ENCODE measurements around the gene DESI1. TPM values are rescaled to one million over a fixed set of nuclear protein-coding genes. Genes with fewer than 3 reads are reported as not detected.
A peak's percentile ranks its signal among the peaks of the same experiment; 100 is the strongest.
"Not testable (repeated sequence)": the region's sequence is repeated elsewhere in the genome, so short reads cannot be mapped to it uniquely, and the experiment has no call there.

Gene DESI1
- total RNA-seq: 10 to 100 TPM; 48.0 to 55.1 TPM

GRCh38 chr22:41620589-41621098 is at the start of gene DESI1:
TSS of gene DESI1 (minus strand) at chr22:41621043. CDS start at chr22:41620839, 204 bp downstream.
- peaks cover 61% of the 10 kb centered on the region for H3K36me3 Mint-ChIP-seq (ENCODE audit: low read depth)
- TF ChIP-seq, protein P1, sequence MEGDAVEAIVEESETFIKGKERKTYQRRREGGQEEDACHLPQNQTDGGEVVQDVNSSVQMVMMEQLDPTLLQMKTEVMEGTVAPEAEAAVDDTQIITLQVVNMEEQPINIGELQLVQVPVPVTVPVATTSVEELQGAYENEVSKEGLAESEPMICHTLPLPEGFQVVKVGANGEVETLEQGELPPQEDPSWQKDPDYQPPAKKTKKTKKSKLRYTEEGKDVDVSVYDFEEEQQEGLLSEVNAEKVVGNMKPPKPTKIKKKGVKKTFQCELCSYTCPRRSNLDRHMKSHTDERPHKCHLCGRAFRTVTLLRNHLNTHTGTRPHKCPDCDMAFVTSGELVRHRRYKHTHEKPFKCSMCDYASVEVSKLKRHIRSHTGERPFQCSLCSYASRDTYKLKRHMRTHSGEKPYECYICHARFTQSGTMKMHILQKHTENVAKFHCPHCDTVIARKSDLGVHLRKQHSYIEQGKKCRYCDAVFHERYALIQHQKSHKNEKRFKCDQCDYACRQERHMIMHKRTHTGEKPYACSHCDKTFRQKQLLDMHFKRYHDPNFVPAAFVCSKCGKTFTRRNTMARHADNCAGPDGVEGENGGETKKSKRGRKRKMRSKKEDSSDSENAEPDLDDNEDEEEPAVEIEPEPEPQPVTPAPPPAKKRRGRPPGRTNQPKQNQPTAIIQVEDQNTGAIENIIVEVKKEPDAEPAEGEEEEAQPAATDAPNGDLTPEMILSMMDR (IDR thresholded peaks at IDR 0.05): no peak
- ATAC-seq: peak; percentile 15
- POLR2A ChIA-PET: interaction anchor here (0.6 to 5.2 kb wide), 19 partner anchors 9 to 1074 kb away, joined by 3 to 37 read pairs (median 5); partner anchors contain the start of genes ACO2, PHF5A, PMM1 and RANGAP1
- H3K27ac Mint-ChIP-seq: peak within 1 kb of the TSS; percentile 98
- H3K4me3 Mint-ChIP-seq: peak within 1 kb of the TSS; percentile 98
- H3K4me1 Mint-ChIP-seq (ENCODE audit: low read depth): peaks cover 50% of the 10 kb centered on the region
- no peaks in the 10 kb centered on the region for H3K27me3 Mint-ChIP-seq
- DNase-seq: no peak
- CTCF ChIA-PET: interaction anchor here (0.9 to 1.4 kb wide), 4 partner anchors 16 to 94 kb away, joined by 3 read pairs; partner anchors contain the start of gene PMM1
- intact Hi-C loops (cut with micrococcal nuclease): no loop called here
- H3K9me3 Mint-ChIP-seq: no peaks in the 10 kb centered on the region

- DNase-seq (no peak), ATAC-seq (no peak)
- intact Hi-C loops (cut with micrococcal nuclease): no loop called here
- CTCF ChIA-PET: interaction anchor here (5.5 kb wide), 1 partner anchor 14 kb away, joined by 66 read pairs; no protein-coding TSS in a partner anchor
- peaks cover 11% of the 10 kb centered on the region for H3K4me1 Mint-ChIP-seq (ENCODE audit: low read depth)
- no peaks in the 10 kb centered on the region for H3K27me3 Mint-ChIP-seq
- H3K4me3 Mint-ChIP-seq: no peak overlapping the region
- H3K9me3 Mint-ChIP-seq: no peaks in the 10 kb centered on the region
- peaks cover 27% of the 10 kb centered on the region for H3K36me3 Mint-ChIP-seq (ENCODE audit: low read depth)
- TF ChIP-seq, protein P1 (IDR thresholded peaks at IDR 0.05): no peak
- POLR2A ChIA-PET: interaction anchor here (1.0 kb wide), 1 partner anchor 11 kb away, joined by 3 read pairs; no protein-coding TSS in a partner anchor
- H3K27ac Mint-ChIP-seq: peak overlapping the region; percentile 42
Observed at GRCh38 chr22:41668971-41669911, 48.4 kb upstream of the DESI1 start.

GRCh38 chr22:41664951-41665350 is 44.1 kb upstream of the DESI1 start:
- DNase-seq (no peak), ATAC-seq (no peak)
- no peaks in the 10 kb centered on the region for H3K9me3 Mint-ChIP-seq
- peak overlapping the region; percentile 68 for H3K27ac Mint-ChIP-seq
- TF ChIP-seq, protein P1 (IDR thresholded peaks at IDR 0.05): no peak
- H3K27me3 Mint-ChIP-seq: no peaks in the 10 kb centered on the region
- H3K4me3 Mint-ChIP-seq: no peak overlapping the region
- ChIA-PET CTCF (interaction anchor here (1.0 to 5.5 kb wide), 4 partner anchors 9 to 82 kb away, joined by 3 to 66 read pairs (median 6); no protein-coding TSS in a partner anchor), POLR2A (interaction anchor here (0.9 to 1.6 kb wide), 5 partner anchors 9 to 28 kb away, joined by 3 to 8 read pairs (median 4); partner anchors contain the start of gene SNU13)
- peaks cover 46% of the 10 kb centered on the region for H3K36me3 Mint-ChIP-seq (ENCODE audit: low read depth)
- intact Hi-C loops (cut with micrococcal nuclease): no loop called here
- peaks cover 11% of the 10 kb centered on the region for H3K4me1 Mint-ChIP-seq (ENCODE audit: low read depth)

DNA sequence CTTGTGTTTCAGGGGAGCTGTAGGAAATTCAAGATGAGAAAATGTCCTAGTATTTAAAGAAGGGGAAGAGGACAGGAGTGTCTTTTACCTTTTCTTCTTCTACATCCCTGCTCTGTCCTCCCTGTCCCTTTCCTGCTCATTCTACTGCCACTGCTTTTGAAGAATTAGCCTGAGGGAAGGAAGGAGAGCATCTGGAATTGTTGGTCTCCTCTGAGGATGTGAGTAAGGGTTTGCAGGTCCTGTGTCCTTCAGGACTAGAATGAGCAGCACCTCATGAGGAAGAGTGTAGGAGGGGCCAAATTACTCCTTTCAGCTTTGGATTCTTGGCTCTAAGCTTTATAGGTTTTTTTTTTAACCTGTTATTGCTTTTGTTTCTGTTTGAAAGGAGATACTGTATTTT is 43.6 kb upstream of the DESI1 start:
- H3K9me3 Mint-ChIP-seq: no peaks in the 10 kb centered on the region
- H3K4me3 Mint-ChIP-seq: no peak overlapping the region
- ATAC-seq (no peak), DNase-seq (no peak)
- H3K36me3 Mint-ChIP-seq (ENCODE audit: low read depth): peaks cover 50% of the 10 kb centered on the region
- H3K27ac Mint-ChIP-seq: peak overlapping the region; percentile 47
- TF ChIP-seq, protein P1 (IDR thresholded peaks at IDR 0.05): no peak
- H3K4me1 Mint-ChIP-seq (ENCODE audit: low read depth): peaks cover 11% of the 10 kb centered on the region
- POLR2A ChIA-PET: interaction anchor here (0.9 to 1.6 kb wide), 6 partner anchors 9 to 44 kb away, joined by 3 to 6 read pairs (median 4); partner anchors contain the start of genes DESI1, SNU13 and XRCC6
- no peaks in the 10 kb centered on the region for H3K27me3 Mint-ChIP-seq
- intact Hi-C loops (cut with micrococcal nuclease): no loop called here
- CTCF ChIA-PET: interaction anchor here (1.0 to 5.5 kb wide), 4 partner anchors 9 to 82 kb away, joined by 3 to 66 read pairs (median 6); no protein-coding TSS in a partner anchor

DNA sequence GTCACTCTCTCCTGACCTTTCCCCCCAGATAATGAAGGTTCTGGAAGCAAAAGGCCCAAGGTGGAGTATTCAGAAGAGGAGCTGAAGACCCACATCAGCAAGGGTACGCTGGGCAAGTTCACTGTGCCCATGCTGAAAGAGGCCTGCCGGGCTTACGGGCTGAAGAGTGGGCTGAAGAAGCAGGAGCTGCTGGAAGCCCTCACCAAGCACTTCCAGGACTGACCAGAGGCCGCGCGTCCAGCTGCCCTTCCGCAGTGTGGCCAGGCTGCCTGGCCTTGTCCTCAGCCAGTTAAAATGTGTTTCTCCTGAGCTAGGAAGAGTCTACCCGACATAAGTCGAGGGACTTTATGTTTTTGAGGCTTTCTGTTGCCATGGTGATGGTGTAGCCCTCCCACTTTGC is 42.8 kb upstream of the DESI1 start:
- H3K4me1 Mint-ChIP-seq (ENCODE audit: low read depth); H3K9me3 Mint-ChIP-seq; intact Hi-C loops (cut with micrococcal nuclease); H3K4me3 Mint-ChIP-seq; ATAC-seq; H3K27me3 Mint-ChIP-seq; DNase-seq: not testable (repeated sequence)
- ChIA-PET CTCF (interaction anchor here (2.2 to 5.5 kb wide), 2 partner anchors 8 to 33 kb away, joined by 8 to 66 read pairs; no protein-coding TSS in a partner anchor), POLR2A (interaction anchor here (0.6 to 1.5 kb wide), 3 partner anchors 11 to 411 kb away, joined by 3 to 6 read pairs (median 4); partner anchors contain the start of genes DESI1 and XRCC6)
- H3K27ac Mint-ChIP-seq: peak overlapping the region; percentile 52
- H3K36me3 Mint-ChIP-seq (ENCODE audit: low read depth): peaks cover 48% of the 10 kb centered on the region

Measured in activated CD8-positive, alpha-beta T cell treated with anti-CD3 and anti-CD28 coated beads for 36 hours (primary cell).